ENCODE measurements around the gene IGF2BP2.
A peak's percentile ranks its signal among the peaks of the same experiment; 100 is the strongest.
"Not testable (repeated sequence)": the region's sequence is repeated elsewhere in the genome, so short reads cannot be mapped to it uniquely, and the experiment has no call there.

The IGF2BP2 gene

DNA sequence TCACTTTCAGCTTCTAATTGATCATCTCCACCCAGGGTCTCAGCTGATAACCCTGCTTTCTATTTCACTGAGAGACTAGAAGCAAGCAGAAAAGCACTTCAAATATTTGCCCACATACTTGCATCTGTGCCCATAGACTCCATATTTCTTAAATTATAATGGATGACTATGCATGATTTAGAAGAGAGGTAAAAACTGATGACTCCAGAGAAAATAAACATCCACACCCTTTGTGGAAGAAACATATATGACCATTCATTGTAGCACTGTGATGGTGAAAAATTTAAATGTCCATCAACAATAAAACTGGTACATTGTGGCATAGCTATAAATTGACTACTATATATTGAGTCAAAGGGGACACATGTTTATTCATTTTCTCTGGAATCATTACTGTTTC is 7.1 kb upstream of the IGF2BP2 start:
- no peak for DNase-seq

DNA sequence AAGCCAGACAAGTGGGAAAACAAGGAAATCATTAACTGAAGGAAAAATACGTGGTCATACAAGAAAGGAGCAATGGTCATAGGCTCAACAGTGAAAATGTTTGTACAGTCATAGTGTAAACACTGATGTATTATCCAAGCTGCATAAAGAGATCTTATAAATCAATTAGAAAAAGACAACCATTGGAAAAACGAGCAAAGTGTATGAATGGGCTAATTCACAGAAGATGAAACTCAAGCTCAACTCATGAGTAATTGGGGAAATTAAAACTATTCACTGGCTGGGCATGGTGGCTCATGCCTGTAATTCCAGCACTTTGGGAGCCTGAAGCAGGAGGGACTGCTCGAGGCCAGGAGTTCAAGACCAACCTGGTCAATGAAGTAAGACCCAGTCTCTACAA is 6.4 kb upstream of the IGF2BP2 start:
- DNase-seq: no peak

GRCh38 chr3:185830018-185830797 is 5.4 kb upstream of the IGF2BP2 start:
- no peak for DNase-seq

GRCh38 chr3:185828755-185829154 is 3.9 kb upstream of the IGF2BP2 start:
- no peak for DNase-seq

DNA sequence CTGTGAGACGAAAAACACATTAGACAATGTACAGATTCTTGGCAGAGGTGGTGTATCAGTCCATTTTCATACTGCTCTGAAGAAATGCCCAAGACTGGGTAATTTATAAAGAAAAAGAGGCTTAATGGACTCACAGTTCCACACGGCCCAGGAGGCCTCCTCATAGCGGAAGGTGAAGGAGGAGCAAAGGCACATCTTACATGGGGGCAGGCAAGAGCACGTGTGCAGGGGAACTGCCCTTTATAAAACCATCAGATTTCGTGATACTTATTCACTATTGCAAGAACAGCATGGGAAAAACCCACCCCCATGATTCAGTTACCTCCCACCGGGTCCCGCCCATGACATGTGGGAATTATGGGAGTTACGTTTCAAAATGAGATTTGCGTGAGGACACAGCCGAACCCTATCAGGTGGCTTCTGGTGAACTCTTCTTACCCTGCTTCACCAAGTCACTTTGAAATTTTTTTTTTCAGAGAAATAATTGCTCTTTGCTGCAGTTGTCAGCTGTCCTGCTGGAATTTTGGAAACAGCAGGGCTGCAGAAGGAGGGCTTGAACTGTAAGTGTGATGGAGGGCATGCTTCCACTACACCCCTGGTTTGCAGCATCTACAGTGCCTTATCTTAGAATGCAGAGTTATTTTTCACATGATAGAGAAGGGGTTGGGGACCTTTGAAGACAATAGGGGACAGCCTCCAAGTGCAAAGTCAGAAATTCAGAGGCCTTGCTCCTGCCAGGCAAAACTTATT is 2.9 kb upstream of the IGF2BP2 start:
- no peak for DNase-seq

DNA sequence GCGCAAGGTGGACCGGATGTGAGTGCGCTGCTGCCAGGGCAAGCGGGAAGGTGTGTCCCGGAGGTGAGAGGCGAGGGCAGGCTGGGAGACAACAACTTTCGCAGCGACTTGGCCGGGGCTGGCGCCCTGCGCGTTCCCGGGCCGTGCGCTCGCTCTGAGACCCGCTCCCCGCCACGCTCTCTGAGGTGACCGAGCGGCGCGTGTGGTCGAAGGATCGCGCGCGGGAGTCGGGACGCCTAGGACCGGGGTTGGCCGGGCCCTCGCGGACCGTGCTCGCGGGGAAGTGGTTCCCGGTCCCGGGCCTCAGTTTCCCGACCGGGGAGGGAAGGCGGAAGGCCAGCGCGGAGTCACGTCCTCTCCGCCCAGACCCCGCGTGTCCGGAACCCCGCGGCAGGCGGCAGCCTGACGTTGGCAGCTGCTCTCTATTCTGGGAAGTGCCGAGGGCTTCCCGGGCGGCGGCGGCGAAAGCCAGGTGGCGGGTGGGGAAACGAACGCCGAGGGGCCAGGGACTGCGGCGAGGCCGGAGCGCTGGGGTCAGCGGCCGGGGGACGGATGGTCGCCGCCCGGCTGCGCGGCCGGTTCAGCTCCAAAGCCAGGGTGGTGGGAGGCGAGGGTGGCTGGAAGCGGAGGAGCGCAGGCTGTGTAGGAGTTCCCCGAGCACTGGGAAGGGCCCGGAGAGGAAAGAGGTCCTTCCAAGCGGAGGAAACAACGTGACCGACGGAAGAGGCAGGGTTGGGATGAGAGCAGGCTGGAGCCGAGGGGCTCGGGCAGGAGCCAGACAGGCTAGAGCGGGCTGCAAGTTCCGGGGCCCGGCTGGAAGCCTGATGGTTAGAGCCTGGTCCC is 1.0 kb upstream of the IGF2BP2 start:
- DNase-seq: peak; percentile 43

DNA sequence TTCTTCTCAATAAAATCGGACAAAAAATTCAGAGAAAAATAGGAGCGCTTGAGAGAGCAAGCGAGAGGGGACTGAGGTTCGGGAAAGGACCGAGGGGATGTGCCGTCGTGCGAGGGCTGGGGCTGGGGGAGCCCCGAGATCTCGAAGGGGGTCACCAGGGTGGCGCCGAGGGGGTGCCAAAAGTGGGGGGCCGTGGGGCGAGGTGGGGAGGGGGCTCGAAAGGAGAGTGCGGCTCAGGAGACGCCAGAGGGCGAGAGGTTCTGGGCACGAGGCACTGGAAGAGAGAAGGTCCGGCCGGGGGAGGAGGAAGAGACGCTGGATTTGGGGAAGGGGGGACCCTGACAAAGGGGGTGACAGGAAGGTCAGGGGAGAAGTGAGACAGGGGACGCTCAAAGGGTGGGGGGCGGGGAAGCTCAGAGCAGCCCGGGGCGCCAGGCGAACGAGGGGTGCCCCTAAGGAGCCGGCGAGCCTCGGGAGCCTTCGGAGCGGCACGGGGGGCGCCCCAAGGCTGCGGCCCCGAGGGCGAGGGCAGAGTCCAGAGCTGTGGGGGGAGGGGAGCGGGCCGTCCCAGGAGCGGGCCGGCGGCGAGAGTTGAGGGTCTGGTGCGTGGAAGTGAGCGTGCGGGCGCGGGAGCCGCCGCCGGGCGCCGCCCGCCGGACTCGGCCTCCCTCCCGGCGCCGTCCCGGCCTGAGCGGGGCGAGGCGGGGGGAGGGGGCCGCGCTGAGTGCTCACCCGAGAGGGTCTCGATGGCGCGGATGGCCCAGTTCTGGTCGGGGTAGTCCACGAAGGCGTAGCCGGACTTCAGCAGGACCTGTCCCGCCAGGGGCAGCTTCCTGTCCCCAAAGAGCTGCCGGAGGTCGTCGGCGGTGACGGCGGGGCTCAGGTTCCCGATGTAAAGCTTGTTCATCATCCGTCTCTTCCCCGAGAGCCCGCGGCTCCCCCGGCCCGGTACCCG is 514 bp downstream of the IGF2BP2 start:
- peak; percentile 35 for DNase-seq

- DNase-seq: peak; percentile 22
Measured at GRCh38 chr3:185823078-185824044, 1.5 kb downstream of the IGF2BP2 start.

GRCh38 chr3:185822221-185823000 is 2.4 kb downstream of the IGF2BP2 start:
- DNase-seq: no peak

DNA sequence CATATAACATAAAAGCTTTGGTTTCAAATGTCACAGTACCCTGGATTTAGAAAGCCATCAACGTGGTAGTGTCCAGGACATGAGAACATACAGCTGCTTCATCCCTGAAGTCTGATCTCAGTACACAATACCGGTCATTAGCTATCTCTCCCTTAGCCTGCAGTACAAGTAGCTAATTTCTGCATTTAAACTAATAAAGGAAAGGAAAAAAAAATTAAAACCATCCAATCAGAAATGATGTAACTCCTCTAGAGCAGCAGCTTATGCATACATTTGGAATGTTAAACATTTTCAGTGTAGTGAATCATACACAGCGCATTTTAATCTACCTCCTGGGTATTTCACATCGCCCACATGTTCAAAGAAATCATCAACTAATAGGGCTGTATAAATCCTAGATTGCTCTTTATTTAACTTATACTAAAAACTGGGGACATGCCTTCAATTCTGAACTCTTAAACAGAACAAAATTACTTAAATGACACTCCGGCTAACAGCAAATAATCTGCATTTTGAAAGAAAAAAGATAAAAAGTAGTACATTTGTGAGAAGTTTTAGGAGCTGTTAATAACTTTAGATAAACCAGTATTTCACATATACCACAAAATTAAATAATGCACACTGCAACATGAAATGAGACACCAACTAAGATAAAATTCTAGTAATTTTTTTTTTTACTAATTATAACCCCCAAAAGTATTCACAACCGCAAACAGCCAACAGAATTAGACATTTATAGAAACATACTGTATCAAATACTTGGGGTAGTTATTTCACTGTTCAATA is 3.7 kb downstream of the IGF2BP2 start:
- DNase-seq: no peak

DNA sequence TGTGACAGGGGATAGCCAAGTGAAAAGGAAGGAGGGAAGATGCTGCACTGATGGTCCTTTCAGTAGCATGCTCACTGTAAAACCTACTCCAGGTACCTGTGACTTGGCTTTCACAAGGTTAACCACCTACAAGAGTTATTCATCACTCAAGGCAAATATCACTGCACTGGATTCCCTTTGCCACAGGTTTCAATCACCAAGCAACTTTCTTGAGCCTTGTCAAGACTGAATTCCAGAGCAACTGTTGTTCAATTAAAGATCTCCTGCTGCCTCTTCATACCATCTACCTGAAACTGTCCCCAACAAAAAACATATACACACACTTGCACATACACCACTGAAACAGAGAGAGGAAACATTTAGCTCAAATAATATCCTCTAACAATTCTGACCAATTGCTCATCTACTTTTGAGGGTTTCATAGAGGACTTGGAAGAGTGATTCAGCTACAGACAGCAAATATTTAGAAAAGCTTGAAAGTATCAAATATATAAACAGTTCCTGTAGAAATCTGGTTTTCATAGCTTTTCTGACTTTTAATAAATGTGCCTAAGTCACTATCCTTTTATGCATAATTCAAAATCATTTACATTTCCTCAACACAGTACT is 6.5 kb downstream of the IGF2BP2 start:
- DNase-seq: no peak

DNA sequence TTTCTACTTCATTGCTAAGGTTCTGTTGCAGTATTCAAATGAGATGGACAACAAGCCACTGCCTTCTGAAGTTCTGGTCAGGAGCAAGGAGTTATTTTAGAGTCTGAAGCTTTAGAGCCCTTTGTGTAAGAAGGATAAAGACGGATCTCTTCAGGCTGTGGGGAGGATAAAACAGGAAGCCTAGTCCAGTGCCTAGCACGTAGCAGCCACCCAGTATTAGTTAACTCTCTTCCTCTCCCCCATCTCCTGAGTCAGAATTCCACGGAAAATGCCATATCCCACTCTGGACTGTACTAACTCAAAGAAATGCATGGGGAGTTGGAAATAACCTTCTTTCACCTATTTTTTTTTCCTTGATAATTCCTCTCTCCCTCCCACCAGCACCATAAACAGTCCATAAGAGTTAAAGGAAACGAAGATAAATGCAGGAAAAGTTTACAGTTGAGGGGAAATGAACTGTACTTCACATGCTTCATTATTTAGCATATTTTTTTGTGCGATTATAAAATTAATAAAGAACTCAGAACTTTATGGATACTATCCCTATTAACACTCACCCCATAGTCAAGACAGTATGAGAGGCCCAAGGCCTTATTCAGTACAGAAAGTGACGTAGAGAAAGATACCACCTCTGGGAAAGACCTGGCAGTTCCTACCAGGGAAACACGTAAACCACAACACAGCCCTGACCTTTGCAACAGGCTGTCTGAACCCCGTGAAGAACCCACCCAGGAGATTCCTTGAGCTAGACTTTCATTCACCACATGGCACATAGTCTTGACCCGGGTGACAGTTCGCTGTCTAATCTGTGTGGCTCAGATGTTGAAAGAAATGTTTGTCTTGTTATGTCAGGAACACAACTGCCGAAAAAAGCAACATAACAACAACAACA is 9.2 kb downstream of the IGF2BP2 start:
- DNase-seq: no peak

- no peak for DNase-seq
Measured at GRCh38 chr3:185813691-185814215, 11.1 kb downstream of the IGF2BP2 start.

- DNase-seq: no peak
Measured at GRCh38 chr3:185813205-185813604, 11.6 kb downstream of the IGF2BP2 start.

- DNase-seq: no peak
Measured at GRCh38 chr3:185807445-185808068, 17.3 kb downstream of the IGF2BP2 start.

GRCh38 chr3:185798831-185799110 is 26.1 kb downstream of the IGF2BP2 start:
- not testable (repeated sequence) for DNase-seq

Data from activated CD8-positive, alpha-beta memory T cell treated with anti-CD3 and anti-CD28 coated beads, Interleukin-2, amount 50 U/mL, for 4 hours (primary cell).